HFFc6 (cell line): Measurements from ENCODE around the gene CSGALNACT2. TPM values are rescaled to one million over a fixed set of nuclear protein-coding genes. Genes with fewer than 3 reads are reported as not detected.

Experiments used
- DNase-seq: peaks from one replicate; pipeline ENCODE4 v3.0.0-alpha.2; 2018
- H3K27ac Mint-ChIP-seq: 2 replicates; pipeline ENCODE4 v1.8.0; 2020; ENCODE audit warnings: mild to moderate bottlenecking, mixed read lengths
- H3K27me3 Mint-ChIP-seq: 2 replicates; pipeline ENCODE4 v1.8.0; 2021; ENCODE audit warnings: mild to moderate bottlenecking, moderate library complexity, mixed read lengths; ENCODE audit not compliant: insufficient read depth
- H3K36me3 Mint-ChIP-seq: 2 replicates; pipeline ENCODE4 v1.8.0; 2021; ENCODE audit warnings: low read depth, mixed read lengths
- H3K4me1 Mint-ChIP-seq: 2 replicates; pipeline ENCODE4 v1.8.0; 2020; ENCODE audit warnings: low read depth, mixed read lengths
- H3K4me3 Mint-ChIP-seq: 2 replicates; pipeline ENCODE4 v1.8.0; 2020; ENCODE audit warnings: mild to moderate bottlenecking, moderate library complexity, mixed read lengths
- H3K9me3 Mint-ChIP-seq: 2 replicates; pipeline ENCODE4 v1.8.0; 2020; ENCODE audit warnings: mild to moderate bottlenecking, mixed read lengths
- CTCF ChIP-seq: fragments of 200-600 bp; sonication (generic); IDR thresholded peaks from 2 replicates; pipeline ENCODE4 v1.5.0; 2021; ENCODE audit warnings: antibody characterized with exemption, mild to moderate bottlenecking
- total RNA-seq, 6 experiments: library from RNA; stranded (reverse); fragmentation: NEBNext Ultra II Directional; extraction: Animal tissue kit (Norgen Biotek cat#: 25700); gene quantifications; 2 replicates in 1 of 6; 3 replicates in 5 of 6; pipeline ENCODE4 v1.2.3, GENCODE V29; 2021

The CSGALNACT2 gene
- total RNA-seq, 6 experiments from 2014 or later: 18.0 to 20.8 (median 18.6) TPM

- Mint-ChIP-seq H3K27ac (peak overlapping the region; percentile 16; the same call in 1 of the 2 replicates), H3K9me3 (no peaks in the 10 kb centered on the region), H3K27me3 (no peaks in the 10 kb centered on the region; the same call in none of the 2 replicates), H3K36me3 (peaks cover 20% of the 10 kb centered on the region), H3K4me3 (no peak overlapping the region), H3K4me1 (peaks cover 27% of the 10 kb centered on the region)
- DNase-seq: no peak
- TF ChIP-seq CTCF: no peak
These were observed 34.4 kb downstream of the CSGALNACT2 start for GRCh38 chr10:43172645-43173044.

GRCh38 chr10:43173120-43173519 lies 34.9 kb downstream of the CSGALNACT2 start:
- Mint-ChIP-seq H3K4me3 (no peak overlapping the region), H3K9me3 (no peaks in the 10 kb centered on the region), H3K36me3 (peaks cover 25% of the 10 kb centered on the region), H3K27ac (peak overlapping the region; percentile 16; the same call in 1 of the 2 replicates), H3K27me3 (no peaks in the 10 kb centered on the region; the same call in none of the 2 replicates), H3K4me1 (peaks cover 27% of the 10 kb centered on the region)
- no peak for TF ChIP-seq CTCF
- no peak for DNase-seq

GRCh38 chr10:43174969-43175368 lies 36.7 kb downstream of the CSGALNACT2 start:
- Mint-ChIP-seq H3K4me3 (no peak overlapping the region), H3K4me1 (peaks cover 27% of the 10 kb centered on the region), H3K27me3 (no peaks in the 10 kb centered on the region; the same call in none of the 2 replicates), H3K27ac (no peak overlapping the region), H3K36me3 (peaks cover 31% of the 10 kb centered on the region), H3K9me3 (no peaks in the 10 kb centered on the region)
- TF ChIP-seq CTCF: no peak
- no peak for DNase-seq

- H3K4me1 Mint-ChIP-seq: peaks cover 17% of the 10 kb centered on the region; the same call in 1 of the 2 replicates
- no peak for TF ChIP-seq CTCF
- H3K9me3 Mint-ChIP-seq: no peaks in the 10 kb centered on the region
- no peak for DNase-seq
- H3K36me3 Mint-ChIP-seq: peaks cover 27% of the 10 kb centered on the region; the same call in 1 of the 2 replicates
- no peaks in the 10 kb centered on the region; the same call in none of the 2 replicates for H3K27me3 Mint-ChIP-seq
- H3K4me3 Mint-ChIP-seq: no peak overlapping the region
- H3K27ac Mint-ChIP-seq: no peak overlapping the region
These were observed 38.0 kb downstream of the CSGALNACT2 start for GRCh38 chr10:43176271-43176670.

GRCh38 chr10:43177595-43177994 lies 39.4 kb downstream of the CSGALNACT2 start:
- peaks cover 27% of the 10 kb centered on the region; the same call in 1 of the 2 replicates for H3K36me3 Mint-ChIP-seq
- H3K4me3 Mint-ChIP-seq: no peak overlapping the region
- no peak for DNase-seq

More at GRCh38 chr10:43177595-43177994, 39.4 kb downstream of the CSGALNACT2 start:
- Mint-ChIP-seq H3K27ac (no peak overlapping the region), H3K27me3 (no peaks in the 10 kb centered on the region; the same call in none of the 2 replicates), H3K9me3 (no peaks in the 10 kb centered on the region), H3K4me1 (peaks cover 6% of the 10 kb centered on the region; the same call in 1 of the 2 replicates)
- no peak for TF ChIP-seq CTCF
